Measurements from ENCODE around the gene SUPT16H.
"Not testable (repeated sequence)": the region's sequence is repeated elsewhere in the genome, so short reads cannot be mapped to it uniquely, and the experiment has no call there.

SUPT16H gene

DNA sequence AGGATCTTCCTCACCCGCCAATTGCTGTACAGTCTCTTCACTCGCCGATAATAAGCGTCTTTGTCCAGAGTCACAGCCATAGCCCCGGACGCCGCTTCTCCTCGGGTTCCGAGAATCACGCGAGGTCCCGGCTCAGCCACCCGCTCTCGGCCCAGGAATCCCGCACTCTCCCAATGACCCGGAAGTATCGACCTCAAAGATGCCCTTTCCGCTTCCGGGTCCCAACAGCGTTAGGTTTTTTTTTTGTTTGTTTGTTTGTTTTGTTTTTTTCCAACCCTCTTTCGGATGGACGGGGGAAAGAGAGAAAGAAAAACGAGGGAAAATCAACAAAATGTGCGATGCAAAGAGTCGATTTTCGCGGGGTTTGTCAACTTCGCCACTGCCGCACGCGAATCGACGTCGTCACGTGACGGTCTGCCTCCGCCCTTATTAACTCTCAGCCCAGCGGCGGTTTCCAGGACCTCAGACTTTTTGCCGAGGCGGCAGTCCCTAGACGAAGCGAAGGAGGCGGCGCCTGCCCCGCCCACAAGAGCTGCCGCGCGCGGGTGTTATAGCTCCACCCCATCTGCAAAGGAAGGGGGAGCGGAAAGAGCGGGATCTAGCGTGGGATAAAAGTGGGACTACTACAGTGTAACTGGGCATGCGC is at the start of gene SUPT16H:
Gene SUPT16H, minus strand, starts transcription at position 172 of the 646 bp plus-strand sequence. Its CDS starts 92 bp downstream, at position 80.
- peak; percentile 97 for DNase-seq

GRCh38 chr14:21431126-21431525 is 47.3 kb upstream of the SUPT16H start:
- DNase-seq: no peak

- no peak for DNase-seq
Observed at GRCh38 chr14:21428930-21429329, 45.1 kb upstream of the SUPT16H start.

- DNase-seq: peak; percentile 9
Observed at GRCh38 chr14:21426692-21427091, 42.9 kb upstream of the SUPT16H start.

GRCh38 chr14:21419528-21419927 is 35.7 kb upstream of the SUPT16H start:
- DNase-seq: no peak

DNA sequence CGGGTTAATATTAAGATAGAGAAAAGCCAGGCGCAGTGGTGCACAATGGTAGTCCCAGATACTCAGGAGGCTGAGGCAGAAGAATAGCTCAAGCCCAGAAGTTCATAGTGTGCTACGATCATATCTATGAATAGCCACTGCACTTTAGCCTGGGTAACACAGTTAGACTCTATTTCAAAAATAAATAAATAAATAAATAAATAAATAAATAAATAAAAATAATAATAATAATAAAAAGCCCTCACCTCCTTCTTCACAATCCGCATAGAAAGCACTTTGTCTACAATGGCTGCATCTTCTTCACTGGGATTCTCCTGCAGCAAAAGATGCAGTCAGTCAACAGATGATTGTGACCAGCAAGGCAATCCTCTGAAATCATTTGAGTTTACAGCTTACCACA is 31.5 kb upstream of the SUPT16H start:
- no peak for DNase-seq

DNA sequence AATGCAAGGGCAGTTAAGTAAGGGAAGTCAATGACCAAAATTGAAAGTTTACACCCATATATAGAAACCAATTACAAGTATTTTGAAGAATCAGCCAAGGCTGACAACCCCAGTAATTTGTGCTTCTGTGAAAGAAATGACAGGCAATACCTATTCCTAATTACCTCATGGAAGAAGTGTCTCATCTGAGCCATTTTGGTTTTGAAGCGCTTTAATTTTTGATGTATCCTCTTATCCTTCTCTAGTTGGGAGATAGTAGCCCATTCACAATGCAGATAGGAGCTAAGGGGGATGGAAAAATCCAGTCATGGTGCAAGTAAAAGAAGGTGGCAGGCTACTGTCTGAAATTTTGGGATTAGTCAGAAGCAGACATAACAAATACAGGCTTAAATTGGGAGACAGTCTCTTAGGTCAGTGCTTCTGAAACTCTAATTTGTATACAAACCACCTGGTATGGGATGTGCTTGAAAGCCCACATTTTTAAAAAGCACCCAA is 30.4 kb upstream of the SUPT16H start:
- DNase-seq: no peak

DNA sequence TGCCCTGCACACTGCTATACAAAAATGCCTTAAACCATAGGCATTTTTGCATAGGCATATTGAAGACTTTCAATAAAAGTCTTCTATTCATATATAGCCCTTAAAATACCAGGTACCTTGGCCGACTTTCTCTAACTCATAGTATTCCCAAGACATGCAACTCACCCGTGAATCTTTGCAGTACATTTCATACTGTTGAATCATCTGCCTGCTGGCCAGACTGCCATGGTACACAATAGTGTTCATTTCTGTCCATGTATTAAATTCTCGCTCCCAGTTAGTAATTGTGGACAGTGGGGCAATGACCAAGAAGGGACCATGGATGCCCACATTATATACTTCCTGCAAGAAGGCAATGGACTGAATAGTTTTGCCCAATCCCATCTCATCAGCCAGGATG is 24.3 kb upstream of the SUPT16H start:
- DNase-seq: no peak

DNA sequence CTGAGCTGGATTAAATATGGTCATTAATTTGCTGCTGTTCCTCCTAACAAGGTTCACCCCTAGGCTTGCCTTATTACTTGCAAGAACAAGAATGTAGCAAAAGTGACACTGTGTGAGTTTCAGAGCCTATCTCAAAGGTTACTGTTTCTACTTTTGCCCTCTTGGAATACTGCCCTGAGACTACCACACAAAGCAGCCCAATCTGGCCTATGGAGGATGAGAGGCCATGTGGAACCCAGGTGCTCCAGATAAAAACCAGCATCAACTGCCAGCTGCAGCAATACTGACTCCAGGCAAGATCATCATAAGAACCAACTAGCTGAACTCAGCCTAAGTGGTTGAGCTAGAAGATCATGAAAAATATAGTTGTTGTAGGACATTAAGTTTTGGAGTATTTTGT is 22.4 kb upstream of the SUPT16H start:
- no peak for DNase-seq

- no peak for DNase-seq
Observed at GRCh38 chr14:21405097-21405496, 21.3 kb upstream of the SUPT16H start.

DNA sequence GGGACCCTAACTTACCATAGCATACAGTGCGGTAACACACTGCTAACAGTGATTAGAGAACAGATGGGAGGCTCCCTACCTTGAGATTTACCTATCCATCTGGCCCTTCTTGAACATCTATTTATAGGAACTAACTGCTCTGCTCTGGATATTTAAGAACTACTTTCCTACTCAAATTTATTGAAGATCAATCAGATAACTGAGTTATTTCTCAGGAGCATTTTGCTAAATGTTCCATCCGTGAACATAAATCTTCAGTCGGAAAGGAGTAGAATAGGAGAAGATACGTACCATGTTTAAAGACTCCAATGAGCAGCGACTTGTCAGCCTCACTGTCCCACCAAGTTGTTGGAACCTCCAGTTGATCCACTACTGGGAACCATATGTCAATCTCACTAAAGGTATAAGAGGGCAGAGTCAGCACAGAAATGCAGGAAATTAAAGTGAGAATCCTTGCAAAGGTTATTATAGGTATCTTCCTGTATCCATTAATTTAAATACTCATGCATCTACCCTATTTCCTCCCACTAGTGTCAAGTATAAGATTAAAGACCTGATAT is 15.6 kb upstream of the SUPT16H start:
- no peak for DNase-seq

- DNase-seq: no peak
Observed at GRCh38 chr14:21398901-21399300, 15.1 kb upstream of the SUPT16H start.

GRCh38 chr14:21395450-21395849 is 11.6 kb upstream of the SUPT16H start:
- no peak for DNase-seq

GRCh38 chr14:21385188-21385904 is 1.5 kb upstream of the SUPT16H start:
- peak; percentile 72 for DNase-seq

DNA sequence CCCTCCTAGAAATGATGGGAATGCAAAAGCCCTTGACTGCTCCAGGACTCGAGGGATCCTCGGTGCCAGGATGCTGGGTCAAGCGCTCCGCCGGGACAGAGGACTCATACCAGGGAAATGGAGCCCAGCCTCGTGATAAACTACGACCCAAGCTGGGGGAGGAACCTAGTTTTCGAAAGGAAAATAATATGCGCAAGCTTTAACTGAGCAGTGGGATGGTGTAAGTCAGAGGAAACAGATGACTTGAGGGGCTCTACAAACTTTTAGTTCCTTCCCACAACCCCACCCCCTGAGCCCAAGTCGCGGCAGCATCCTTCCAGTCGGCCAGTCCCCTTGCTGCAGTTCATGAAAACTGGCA is 654 bp upstream of the SUPT16H start:
- peak; percentile 78 for DNase-seq

- peak; percentile 56 for DNase-seq
Observed at GRCh38 chr14:21382886-21383847, 652 bp downstream of the SUPT16H start.

DNA sequence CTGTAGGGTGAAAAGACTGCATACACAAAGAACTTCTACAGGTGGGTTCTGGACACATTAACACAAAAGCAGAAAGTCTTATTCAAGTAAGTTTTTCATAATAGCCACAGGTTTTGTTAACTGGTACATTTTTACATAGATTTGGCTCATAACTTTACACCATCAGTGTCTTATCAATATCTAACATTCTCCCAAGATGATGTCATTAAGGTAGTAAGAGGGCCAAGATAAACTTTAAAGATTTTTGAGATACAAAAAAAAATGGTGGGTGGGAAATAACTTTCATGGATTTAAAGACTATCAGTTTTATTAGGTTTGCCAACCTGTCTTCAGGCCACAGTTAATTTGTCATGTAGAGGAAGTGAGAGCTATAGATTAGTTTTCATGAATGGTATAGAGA is 1.7 kb downstream of the SUPT16H start:
- DNase-seq: no peak

DNA sequence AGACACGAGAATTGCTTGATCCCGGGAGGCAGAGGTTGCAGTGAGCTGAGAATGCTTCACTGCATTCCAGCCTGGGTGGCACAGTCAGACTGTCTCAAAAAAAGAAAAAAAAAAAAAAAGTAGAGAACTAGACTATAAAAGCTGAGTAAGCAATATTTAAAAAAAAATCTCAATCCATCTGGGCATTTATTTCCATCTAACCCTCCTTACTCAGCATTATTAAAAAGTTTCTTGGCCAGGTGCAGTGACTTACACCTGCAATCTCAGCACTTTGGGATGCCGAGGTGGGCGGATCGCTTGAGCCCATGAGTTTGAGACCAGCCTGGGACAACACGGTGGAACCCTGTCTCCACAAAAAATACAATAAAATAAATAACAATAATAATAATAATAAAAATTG is 4.5 kb downstream of the SUPT16H start:
- DNase-seq: no peak

DNA sequence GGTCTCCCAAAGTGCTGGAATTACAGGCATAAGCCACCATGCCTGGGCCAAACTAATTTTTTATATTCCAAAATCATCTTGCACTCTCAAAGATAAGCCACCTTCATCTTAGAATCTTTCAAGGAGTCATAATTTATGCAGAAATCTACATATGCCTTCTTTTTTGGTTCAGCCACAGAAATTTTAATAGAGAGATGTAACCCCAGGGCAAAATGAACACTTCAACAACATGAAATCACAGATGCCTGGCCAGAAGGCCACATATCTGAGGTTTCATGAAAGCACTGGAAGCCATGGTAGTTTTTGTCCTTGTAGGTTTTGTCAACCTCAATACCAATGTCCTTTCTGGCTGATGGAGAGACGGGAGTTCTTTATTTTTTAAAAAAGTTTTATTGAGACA is 9.8 kb downstream of the SUPT16H start:
- no peak for DNase-seq

GRCh38 chr14:21372814-21373213 is 11.0 kb downstream of the SUPT16H start:
- not testable (repeated sequence) for DNase-seq

- DNase-seq: no peak
Observed at GRCh38 chr14:21369949-21370679, 13.7 kb downstream of the SUPT16H start.

- no peak for DNase-seq
Observed at GRCh38 chr14:21367582-21368144, 16.2 kb downstream of the SUPT16H start.

Measured in suppressor macrophage treated with lipopolysaccharide for 4 hours (primary cell).